Lung (tissue), 12 donors: ENCODE data around the gene PASD1. TPM values are rescaled to one million over a fixed set of nuclear protein-coding genes. Genes with fewer than 3 reads are reported as not detected.

Experiments
- ATAC-seq: fragments of 200-7000 bp; cut with Tn5 transposase; one replicate; pipeline ENCODE4 v1.9.1; 2020; ENCODE audit warnings: moderate number of reproducible peaks; ENCODE audit not compliant: insufficient read depth, low FRiP score
- DNase-seq, 3 donors: peaks; one replicate each; pipeline ENCODE4 v3.0.0-alpha.2; 2013 to 2017
- H3K27ac ChIP-seq, 2 donors: one replicate each; pipeline ENCODE4 v1.5.1; 2013; ENCODE audit warnings: mild to moderate bottlenecking in 2 of 2, moderate library complexity in 2 of 2, control low read depth in 1 of 2, inconsistent platforms in 1 of 2, low read depth in 1 of 2, low read length in 1 of 2
- H3K27me3 ChIP-seq, 3 donors: one replicate each; pipeline ENCODE4 v1.5.1; 2013; ENCODE audit warnings: low read length in 2 of 3; ENCODE audit not compliant: control insufficient read depth in 3 of 3, insufficient read depth in 3 of 3
- H3K36me3 ChIP-seq, 4 donors: one replicate each; pipeline ENCODE4 v1.5.1; 2013; ENCODE audit warnings: low read length in 4 of 4, mild to moderate bottlenecking in 1 of 4, moderate library complexity in 1 of 4; ENCODE audit not compliant: control insufficient read depth in 4 of 4, insufficient read depth in 4 of 4
- H3K4me1 ChIP-seq, 5 donors: one replicate each; pipeline ENCODE4 v1.5.1; 2013; ENCODE audit warnings: low read length in 5 of 5, mild to moderate bottlenecking in 2 of 5, moderate library complexity in 1 of 5; ENCODE audit not compliant: control insufficient read depth in 5 of 5, insufficient read depth in 5 of 5
- H3K4me3 ChIP-seq: one replicate; pipeline ENCODE4 v1.5.1; 2013; ENCODE audit warnings: mild to moderate bottlenecking, control low read depth, moderate library complexity
- H3K9ac ChIP-seq, 2 donors: one replicate each; pipeline ENCODE4 v1.5.1; 2013; ENCODE audit warnings: low read length in 2 of 2, control low read depth in 1 of 2; ENCODE audit not compliant: insufficient read depth in 1 of 2
- H3K9me3 ChIP-seq, 4 donors: one replicate each; pipeline ENCODE4 v1.5.1; 2013; ENCODE audit warnings: low read length in 3 of 4, mild to moderate bottlenecking in 1 of 4, moderate library complexity in 1 of 4; ENCODE audit not compliant: control insufficient read depth in 4 of 4, insufficient read depth in 3 of 4
- WGBS, 2 donors: extraction: QIAGEN DNeasy Blood & Tissue Kit; methylation state at CpG; one replicate each; pipeline ENCODE4 v1.1.7; 2013; 5-methylcytosine and 5-hydroxymethylcytosine counted together
- polyA plus RNA-seq, 2 donors: library from polyadenylated mRNA; stranded (reverse); fragments of 200-250 nt; gene quantifications; one replicate each; pipeline ENCODE4 v1.2.1, GENCODE V29; 2013
- total RNA-seq, 2 donors: library from RNA; depleted of rRNA in 1 of 2; stranded (reverse); fragments of >200 nt in 1 of 2; gene quantifications; one replicate each; pipeline ENCODE4 v1.2.1, GENCODE V29; 2014 to 2021
- TF ChIP-seq, protein P1 (sequence below): IDR thresholded peaks from 2 replicates; pipeline ENCODE4 v1.5.1; 2012; ENCODE audit warnings: mild to moderate bottlenecking; ENCODE audit errors: control extremely low read depth, extremely low read depth
- donor health status: control.
- donor health status: control.
- donor health status: Bipolar disorder and iron deficiency.
- donor health status: healthy.
- donor health status: DM: yes; HTN: yes; CAD: no.

Gene PASD1
- total and polyA plus RNA-seq, 4 donors, result not detected

DNA sequence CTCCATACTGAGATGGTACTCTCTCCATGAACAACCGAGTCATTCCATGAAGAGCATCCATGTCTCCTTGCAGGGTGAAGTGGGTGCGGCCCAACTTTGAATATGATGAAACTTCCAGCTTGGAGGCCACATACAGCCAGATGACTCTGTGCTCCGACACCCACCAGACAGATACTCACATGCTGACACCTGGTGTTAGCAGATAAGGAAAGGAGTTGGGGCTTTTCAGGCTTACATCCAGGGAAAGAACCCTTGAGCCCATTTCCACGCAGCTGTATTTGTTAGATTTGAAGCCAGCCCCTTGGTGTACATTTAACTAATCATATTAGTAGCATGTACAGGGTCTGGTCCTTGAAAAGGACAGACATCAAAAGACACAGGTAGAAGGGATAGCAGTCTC lies 69.7 kb downstream of the PASD1 start:
- TF ChIP-seq, protein P1, sequence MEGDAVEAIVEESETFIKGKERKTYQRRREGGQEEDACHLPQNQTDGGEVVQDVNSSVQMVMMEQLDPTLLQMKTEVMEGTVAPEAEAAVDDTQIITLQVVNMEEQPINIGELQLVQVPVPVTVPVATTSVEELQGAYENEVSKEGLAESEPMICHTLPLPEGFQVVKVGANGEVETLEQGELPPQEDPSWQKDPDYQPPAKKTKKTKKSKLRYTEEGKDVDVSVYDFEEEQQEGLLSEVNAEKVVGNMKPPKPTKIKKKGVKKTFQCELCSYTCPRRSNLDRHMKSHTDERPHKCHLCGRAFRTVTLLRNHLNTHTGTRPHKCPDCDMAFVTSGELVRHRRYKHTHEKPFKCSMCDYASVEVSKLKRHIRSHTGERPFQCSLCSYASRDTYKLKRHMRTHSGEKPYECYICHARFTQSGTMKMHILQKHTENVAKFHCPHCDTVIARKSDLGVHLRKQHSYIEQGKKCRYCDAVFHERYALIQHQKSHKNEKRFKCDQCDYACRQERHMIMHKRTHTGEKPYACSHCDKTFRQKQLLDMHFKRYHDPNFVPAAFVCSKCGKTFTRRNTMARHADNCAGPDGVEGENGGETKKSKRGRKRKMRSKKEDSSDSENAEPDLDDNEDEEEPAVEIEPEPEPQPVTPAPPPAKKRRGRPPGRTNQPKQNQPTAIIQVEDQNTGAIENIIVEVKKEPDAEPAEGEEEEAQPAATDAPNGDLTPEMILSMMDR, result no peak

DNA sequence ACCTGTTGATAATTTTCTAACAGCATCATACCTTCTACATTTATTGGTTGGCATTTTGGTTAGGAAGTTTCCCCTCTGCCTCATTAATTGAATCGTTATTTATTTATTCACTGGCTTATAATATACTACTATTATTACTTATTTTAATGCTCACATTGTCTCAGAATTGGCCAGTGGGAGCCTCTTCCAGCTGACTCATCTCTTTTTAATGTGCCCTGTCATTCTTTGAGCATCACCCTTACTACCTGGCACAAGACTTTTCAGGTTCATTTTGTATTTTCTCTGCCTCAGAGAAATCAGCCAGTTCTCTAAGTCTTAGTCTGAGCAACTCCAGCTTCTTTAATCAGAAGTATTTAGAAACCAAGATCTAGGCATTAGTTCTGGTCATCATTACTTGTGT lies 71.5 kb downstream of the PASD1 start:
- H3K27me3 ChIP-seq, result peaks cover 0 to 2% (median 0%) of the 10 kb centered on the region in 3 donors
- no peak overlapping the region for H3K9ac ChIP-seq
- TF ChIP-seq, protein P1, result no peak
- WGBS, 2 donors, result 68 to 91% methylated on average over 1 of the region's 1 CpG
- no peaks in the 10 kb centered on the region for H3K36me3 ChIP-seq
- no peak for DNase-seq
- H3K27ac ChIP-seq, result no peak overlapping the region
- H3K9me3 ChIP-seq, result no peaks in the 10 kb centered on the region
- H3K4me3 ChIP-seq, result no peak overlapping the region
- ATAC-seq, result no peak
- no peaks in the 10 kb centered on the region for H3K4me1 ChIP-seq

More for the DNA sequence above, 69.7 kb downstream of the PASD1 start:
- no peak for ATAC-seq
- Histone ChIP-seq H3K27me3 (peaks cover 0 to 2% (median 0%) of the 10 kb centered on the region in 3 donors), H3K9me3 (no peaks in the 10 kb centered on the region), H3K4me3 (no peak overlapping the region), H3K9ac (no peak overlapping the region), H3K36me3 (no peaks in the 10 kb centered on the region), H3K27ac (no peak overlapping the region), H3K4me1 (no peaks in the 10 kb centered on the region)
- WGBS, 2 donors, result 70 to 90% methylated on average over 4 of the region's 4 CpGs
- no peak for DNase-seq

DNA sequence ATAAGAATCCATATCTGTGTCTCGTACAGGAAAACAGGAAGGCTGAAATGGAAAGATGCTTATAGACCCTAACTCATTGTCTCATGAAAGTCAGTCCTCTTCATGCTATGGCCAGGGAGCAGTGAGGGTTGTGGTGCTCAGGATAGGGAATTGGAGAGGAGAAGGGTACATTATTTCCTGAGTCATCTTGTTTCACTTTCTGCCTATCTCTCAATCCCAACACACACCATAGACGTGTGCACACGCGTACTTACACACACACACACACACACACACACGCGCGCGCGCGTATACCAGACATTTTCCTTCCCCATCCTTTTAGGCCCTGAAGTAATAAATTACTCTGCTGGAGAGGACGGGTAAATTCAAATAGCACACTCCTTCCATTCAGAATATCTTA lies 78.1 kb downstream of the PASD1 start:
- 64 to 79% methylated on average over 11 of the region's 11 CpGs for WGBS, 2 donors
- TF ChIP-seq, protein P1, result no peak
- Histone ChIP-seq H3K4me1 (no peaks in the 10 kb centered on the region), H3K36me3 (no peaks in the 10 kb centered on the region), H3K9ac (no peak overlapping the region), H3K4me3 (no peak overlapping the region), H3K27me3 (no peaks in the 10 kb centered on the region), H3K27ac (no peak overlapping the region), H3K9me3 (no peaks in the 10 kb centered on the region)
- ATAC-seq (no peak), DNase-seq (no peak)

DNA sequence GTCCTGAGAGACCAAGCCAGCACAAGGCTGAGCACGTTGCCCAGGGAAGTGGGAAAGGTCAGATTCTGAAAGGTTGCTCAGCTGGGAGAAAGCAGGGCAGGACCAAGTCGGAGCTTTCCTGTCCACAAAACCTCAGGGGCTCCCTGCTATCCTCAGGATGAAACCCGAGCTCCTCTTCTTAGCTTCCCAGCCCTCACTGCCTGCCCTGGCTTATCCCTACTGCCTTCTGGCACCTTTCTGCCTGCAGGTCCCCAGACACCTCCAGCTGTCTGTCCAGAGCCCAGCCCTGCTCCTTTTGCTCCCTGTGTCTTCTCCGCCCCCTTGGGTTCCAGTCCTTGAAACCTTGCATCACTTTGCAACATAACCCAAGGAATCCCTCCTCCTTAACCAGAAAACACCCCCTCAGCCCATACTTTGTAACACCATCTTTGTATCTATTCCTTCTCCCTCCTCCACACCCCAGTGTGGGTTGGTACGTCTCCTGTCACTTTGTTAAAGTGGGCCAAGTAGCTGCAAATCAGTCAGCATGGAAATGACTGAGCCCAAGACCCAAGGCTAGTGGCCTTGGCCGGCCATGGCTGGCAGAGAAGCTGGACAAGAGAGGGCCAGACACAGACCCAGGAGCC lies 111.8 kb downstream of the PASD1 start:
- 60 to 83% methylated on average over 4 to 6 of the region's 6 CpGs for WGBS, 2 donors
- Histone ChIP-seq H3K9ac (no peak overlapping the region), H3K27ac (no peak overlapping the region), H3K27me3 (no peaks in the 10 kb centered on the region), H3K36me3 (no peaks in the 10 kb centered on the region), H3K4me3 (no peak overlapping the region), H3K4me1 (no peaks in the 10 kb centered on the region), H3K9me3 (peaks cover 0 to 8% (median 0%) of the 10 kb centered on the region in 4 donors)
- TF ChIP-seq, protein P1, result no peak
- DNase-seq (no peak), ATAC-seq (no peak)
